ENCODE measurements around the gene RGN. TPM values are rescaled to one million over a fixed set of nuclear protein-coding genes. Genes with fewer than 3 reads are reported as not detected.

Gene RGN
- total RNA-seq, 1 experiment from 2014 or later, result not detected

DNA sequence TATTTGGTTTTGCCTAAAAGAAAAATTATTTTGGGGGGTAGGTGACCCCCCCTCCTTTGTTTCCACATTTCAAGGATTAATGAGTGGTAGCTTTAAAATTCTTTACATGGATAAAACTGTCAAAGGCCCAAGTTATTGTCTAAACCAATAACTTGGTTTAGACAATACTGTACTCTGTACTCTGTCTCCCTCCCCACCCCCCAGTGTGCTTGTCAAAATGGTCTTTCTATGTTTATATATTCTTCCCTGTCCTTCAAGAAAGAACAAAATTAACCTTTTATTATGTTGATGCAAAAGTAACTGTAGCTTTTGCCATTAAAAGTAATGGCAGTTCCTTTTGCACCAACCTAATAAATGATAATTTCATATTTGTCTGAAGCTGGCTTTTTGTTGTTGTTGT lies 9.5 kb upstream of the RGN start:
- TF ChIP-seq, protein P1, sequence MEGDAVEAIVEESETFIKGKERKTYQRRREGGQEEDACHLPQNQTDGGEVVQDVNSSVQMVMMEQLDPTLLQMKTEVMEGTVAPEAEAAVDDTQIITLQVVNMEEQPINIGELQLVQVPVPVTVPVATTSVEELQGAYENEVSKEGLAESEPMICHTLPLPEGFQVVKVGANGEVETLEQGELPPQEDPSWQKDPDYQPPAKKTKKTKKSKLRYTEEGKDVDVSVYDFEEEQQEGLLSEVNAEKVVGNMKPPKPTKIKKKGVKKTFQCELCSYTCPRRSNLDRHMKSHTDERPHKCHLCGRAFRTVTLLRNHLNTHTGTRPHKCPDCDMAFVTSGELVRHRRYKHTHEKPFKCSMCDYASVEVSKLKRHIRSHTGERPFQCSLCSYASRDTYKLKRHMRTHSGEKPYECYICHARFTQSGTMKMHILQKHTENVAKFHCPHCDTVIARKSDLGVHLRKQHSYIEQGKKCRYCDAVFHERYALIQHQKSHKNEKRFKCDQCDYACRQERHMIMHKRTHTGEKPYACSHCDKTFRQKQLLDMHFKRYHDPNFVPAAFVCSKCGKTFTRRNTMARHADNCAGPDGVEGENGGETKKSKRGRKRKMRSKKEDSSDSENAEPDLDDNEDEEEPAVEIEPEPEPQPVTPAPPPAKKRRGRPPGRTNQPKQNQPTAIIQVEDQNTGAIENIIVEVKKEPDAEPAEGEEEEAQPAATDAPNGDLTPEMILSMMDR (IDR thresholded peaks at IDR 0.05; ENCODE audit: unreplicated experiment), result no peak
- intact Hi-C loops (cut with micrococcal nuclease; ENCODE audit: unreplicated experiment), result no loop called here
- Mint-ChIP-seq H3K36me3 (ENCODE audit: insufficient read depth, unreplicated experiment) (no peaks in the 10 kb centered on the region), H3K9me3 (ENCODE audit: low read depth, unreplicated experiment) (no peaks in the 10 kb centered on the region), H3K4me3 (ENCODE audit: low read depth, unreplicated experiment) (no peak overlapping the region), H3K27me3 (ENCODE audit: unreplicated experiment) (no peaks in the 10 kb centered on the region), H3K4me1 (ENCODE audit: low read depth, unreplicated experiment) (no peaks in the 10 kb centered on the region), H3K27ac (ENCODE audit: unreplicated experiment) (no peak overlapping the region)
- no TSS peak for BruUV-seq (replicated peaks)
- no peak for DNase-seq
- CTCF ChIA-PET, result no interaction called here

DNA sequence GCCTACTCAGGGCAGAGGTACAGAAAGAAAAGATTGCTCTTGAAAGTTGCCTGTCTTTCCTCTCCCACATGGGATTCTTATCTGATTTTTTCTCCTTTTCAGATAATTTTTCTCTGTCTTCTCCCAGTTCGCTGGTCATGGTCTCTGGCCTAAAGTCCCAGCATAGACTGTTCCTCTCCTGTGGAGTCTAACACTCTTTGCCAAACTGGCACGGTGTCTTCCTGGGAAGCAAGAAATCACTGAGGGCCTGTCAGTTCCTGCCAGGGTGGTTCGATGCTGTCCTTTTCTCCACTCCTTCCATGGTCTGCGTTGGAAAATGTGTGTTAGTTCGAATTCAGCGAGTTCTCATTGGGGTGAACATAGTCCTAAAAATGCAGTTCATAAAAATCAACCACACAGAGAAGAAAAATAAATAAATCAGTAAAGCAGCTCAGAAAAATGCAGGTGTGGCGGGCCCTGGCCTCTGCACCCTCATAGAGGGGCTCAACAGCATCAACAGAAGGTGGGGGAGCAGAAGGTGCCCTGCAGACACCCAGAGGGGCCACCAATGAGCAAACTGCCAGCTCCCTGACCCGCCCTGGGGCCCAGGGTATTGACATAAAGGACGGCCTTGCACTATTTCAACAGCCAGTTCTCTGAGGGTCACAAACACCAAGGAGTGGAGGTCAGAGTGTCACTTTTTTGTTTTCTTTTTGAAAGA lies 2.1 kb downstream of the RGN start:
- no peak overlapping the region for H3K4me3 Mint-ChIP-seq (ENCODE audit: low read depth, unreplicated experiment)
- BruUV-seq (replicated peaks), result no TSS peak
- TF ChIP-seq, protein P1 (IDR thresholded peaks at IDR 0.05; ENCODE audit: unreplicated experiment), result no peak
- H3K36me3 Mint-ChIP-seq (ENCODE audit: insufficient read depth, unreplicated experiment), result no peaks in the 10 kb centered on the region
- no peaks in the 10 kb centered on the region for H3K27me3 Mint-ChIP-seq (ENCODE audit: unreplicated experiment)
- H3K27ac Mint-ChIP-seq (ENCODE audit: unreplicated experiment), result no peak overlapping the region
- no peaks in the 10 kb centered on the region for H3K9me3 Mint-ChIP-seq (ENCODE audit: low read depth, unreplicated experiment)
- H3K4me1 Mint-ChIP-seq (ENCODE audit: low read depth, unreplicated experiment), result no peaks in the 10 kb centered on the region
- CTCF ChIA-PET, result interaction anchor here (0.7 kb wide), 2 partner anchors 17 to 222 kb away, joined by 3 read pairs; no protein-coding TSS in a partner anchor
- intact Hi-C loops (cut with micrococcal nuclease; ENCODE audit: unreplicated experiment), result no loop called here
- no peak for DNase-seq

DNA sequence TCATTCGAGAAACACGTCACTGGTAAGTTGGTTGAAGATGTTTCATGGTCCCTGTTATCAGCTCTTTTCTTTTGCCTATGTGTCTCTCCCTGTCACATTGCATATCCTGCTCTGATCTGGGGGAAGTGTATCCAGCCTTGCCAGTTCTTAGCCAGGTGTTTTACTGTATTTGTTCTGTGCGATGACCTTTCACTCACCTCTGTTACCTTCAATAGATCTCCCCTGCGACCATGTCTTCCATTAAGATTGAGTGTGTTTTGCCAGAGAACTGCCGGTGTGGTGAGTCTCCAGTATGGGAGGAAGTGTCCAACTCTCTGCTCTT lies 2.6 kb downstream of the RGN start:
- no peaks in the 10 kb centered on the region for H3K9me3 Mint-ChIP-seq (ENCODE audit: low read depth, unreplicated experiment)
- H3K36me3 Mint-ChIP-seq (ENCODE audit: insufficient read depth, unreplicated experiment), result no peaks in the 10 kb centered on the region
- CTCF ChIA-PET, result interaction anchor here (0.7 kb wide), 2 partner anchors 16 to 222 kb away, joined by 3 read pairs; no protein-coding TSS in a partner anchor
- TF ChIP-seq, protein P1 (IDR thresholded peaks at IDR 0.05; ENCODE audit: unreplicated experiment), result no peak
- H3K4me3 Mint-ChIP-seq (ENCODE audit: low read depth, unreplicated experiment), result no peak overlapping the region
- intact Hi-C loops (cut with micrococcal nuclease; ENCODE audit: unreplicated experiment), result no loop called here
- BruUV-seq (replicated peaks), result no TSS peak
- H3K27me3 Mint-ChIP-seq (ENCODE audit: unreplicated experiment), result no peaks in the 10 kb centered on the region
- DNase-seq, result no peak
- H3K4me1 Mint-ChIP-seq (ENCODE audit: low read depth, unreplicated experiment), result no peaks in the 10 kb centered on the region
- H3K27ac Mint-ChIP-seq (ENCODE audit: unreplicated experiment), result no peak overlapping the region

DNA sequence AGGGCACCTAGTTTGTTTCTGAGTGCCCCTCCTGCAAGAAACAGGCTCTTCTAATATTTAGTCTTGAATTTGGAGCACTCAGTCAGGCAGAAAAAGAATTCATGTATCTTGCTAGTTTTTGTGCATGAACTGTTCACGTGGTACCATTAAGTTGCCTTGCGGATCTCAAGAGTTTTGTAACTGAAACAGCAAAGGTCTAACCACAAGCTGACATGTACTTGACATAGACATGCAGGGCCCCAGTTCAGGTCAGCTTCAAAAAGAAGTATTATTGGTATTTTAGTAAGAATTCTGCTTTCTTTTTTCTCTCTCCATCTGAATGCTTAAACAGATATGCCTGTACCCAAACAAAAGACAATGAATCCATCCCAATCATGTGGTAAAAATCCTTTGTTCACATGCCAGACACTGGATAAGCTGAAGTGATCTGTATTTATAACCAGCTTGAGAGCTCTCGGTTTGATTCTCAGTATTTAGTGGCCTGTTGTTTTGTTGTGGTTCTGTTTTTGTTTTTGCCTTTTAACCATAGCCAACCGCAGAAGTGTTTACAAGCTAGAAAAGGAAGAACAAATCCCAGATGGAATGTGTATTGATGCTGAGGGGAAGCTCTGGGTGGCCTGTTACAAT lies 13.0 kb downstream of the RGN start:
- CTCF ChIA-PET, result no interaction called here
- no peaks in the 10 kb centered on the region for H3K27me3 Mint-ChIP-seq (ENCODE audit: unreplicated experiment)
- no peak for DNase-seq
- H3K27ac Mint-ChIP-seq (ENCODE audit: unreplicated experiment), result no peak overlapping the region
- no peaks in the 10 kb centered on the region for H3K36me3 Mint-ChIP-seq (ENCODE audit: insufficient read depth, unreplicated experiment)
- no TSS peak for BruUV-seq (replicated peaks)
- no peaks in the 10 kb centered on the region for H3K9me3 Mint-ChIP-seq (ENCODE audit: low read depth, unreplicated experiment)
- intact Hi-C loops (cut with micrococcal nuclease; ENCODE audit: unreplicated experiment), result loop anchor here (5.0 to 10.0 kb wide), 2 partner anchors 189 to 286 kb away; no protein-coding TSS in a partner anchor
- no peaks in the 10 kb centered on the region for H3K4me1 Mint-ChIP-seq (ENCODE audit: low read depth, unreplicated experiment)
- TF ChIP-seq, protein P1 (IDR thresholded peaks at IDR 0.05; ENCODE audit: unreplicated experiment), result no peak
- H3K4me3 Mint-ChIP-seq (ENCODE audit: low read depth, unreplicated experiment), result no peak overlapping the region
